Coronary artery (tissue), 2 donors: ENCODE data around the gene PTPRM.
A peak's percentile ranks its signal among the peaks of the same experiment; 100 is the strongest.

Experiments used
- DNase-seq: peaks from one replicate; pipeline ENCODE4 v3.0.0-alpha.2; 2017; ENCODE audit warnings: low spot score
- H3K27ac ChIP-seq, 2 donors: fragments of 200-600 bp; sonication (generic); one replicate each; pipeline ENCODE4 v1.5.1; 2016 to 2019
- H3K4me3 ChIP-seq: fragments of 200-600 bp; sonication (generic); 2 replicates; pipeline ENCODE4 v1.5.1; 2016; ENCODE audit warnings: mild to moderate bottlenecking, moderate library complexity
- TF ChIP-seq, protein P1 (sequence below): fragments of 200-600 bp; sonication (generic); IDR thresholded peaks from one replicate; pipeline ENCODE4 v1.5.1; 2019; ENCODE audit warnings: antibody characterized with exemption

The PTPRM gene

GRCh38 chr18:8368512-8369217 is 801.5 kb downstream of the PTPRM start:
- TF ChIP-seq, protein P1, sequence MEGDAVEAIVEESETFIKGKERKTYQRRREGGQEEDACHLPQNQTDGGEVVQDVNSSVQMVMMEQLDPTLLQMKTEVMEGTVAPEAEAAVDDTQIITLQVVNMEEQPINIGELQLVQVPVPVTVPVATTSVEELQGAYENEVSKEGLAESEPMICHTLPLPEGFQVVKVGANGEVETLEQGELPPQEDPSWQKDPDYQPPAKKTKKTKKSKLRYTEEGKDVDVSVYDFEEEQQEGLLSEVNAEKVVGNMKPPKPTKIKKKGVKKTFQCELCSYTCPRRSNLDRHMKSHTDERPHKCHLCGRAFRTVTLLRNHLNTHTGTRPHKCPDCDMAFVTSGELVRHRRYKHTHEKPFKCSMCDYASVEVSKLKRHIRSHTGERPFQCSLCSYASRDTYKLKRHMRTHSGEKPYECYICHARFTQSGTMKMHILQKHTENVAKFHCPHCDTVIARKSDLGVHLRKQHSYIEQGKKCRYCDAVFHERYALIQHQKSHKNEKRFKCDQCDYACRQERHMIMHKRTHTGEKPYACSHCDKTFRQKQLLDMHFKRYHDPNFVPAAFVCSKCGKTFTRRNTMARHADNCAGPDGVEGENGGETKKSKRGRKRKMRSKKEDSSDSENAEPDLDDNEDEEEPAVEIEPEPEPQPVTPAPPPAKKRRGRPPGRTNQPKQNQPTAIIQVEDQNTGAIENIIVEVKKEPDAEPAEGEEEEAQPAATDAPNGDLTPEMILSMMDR: no peak
- peak; percentile 7 for DNase-seq
- Histone ChIP-seq H3K4me3 (no peak overlapping the region), H3K27ac (no peak overlapping the region)

DNA sequence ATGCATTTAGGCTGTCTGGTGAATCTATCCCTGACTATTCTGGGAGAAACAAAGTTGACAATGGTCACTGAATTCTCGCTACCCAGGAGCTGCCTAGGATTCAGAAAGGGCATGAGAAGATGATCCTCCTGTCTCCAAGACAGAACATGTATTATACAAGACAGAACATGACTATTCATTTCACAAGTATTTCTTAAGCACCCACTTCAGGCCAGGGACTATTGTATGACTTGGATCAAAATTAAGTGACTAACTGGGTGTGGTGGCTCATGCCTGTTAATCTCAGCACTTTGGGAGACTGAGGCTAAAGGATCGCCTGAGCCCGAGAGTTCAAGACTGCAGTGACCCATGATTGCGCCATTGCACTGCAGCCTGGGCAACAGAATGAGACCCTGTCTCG is 806.4 kb downstream of the PTPRM start:
- Histone ChIP-seq H3K27ac (no peak overlapping the region), H3K4me3 (no peak overlapping the region)
- DNase-seq: peak; percentile 57
- TF ChIP-seq, protein P1: no peak

DNA sequence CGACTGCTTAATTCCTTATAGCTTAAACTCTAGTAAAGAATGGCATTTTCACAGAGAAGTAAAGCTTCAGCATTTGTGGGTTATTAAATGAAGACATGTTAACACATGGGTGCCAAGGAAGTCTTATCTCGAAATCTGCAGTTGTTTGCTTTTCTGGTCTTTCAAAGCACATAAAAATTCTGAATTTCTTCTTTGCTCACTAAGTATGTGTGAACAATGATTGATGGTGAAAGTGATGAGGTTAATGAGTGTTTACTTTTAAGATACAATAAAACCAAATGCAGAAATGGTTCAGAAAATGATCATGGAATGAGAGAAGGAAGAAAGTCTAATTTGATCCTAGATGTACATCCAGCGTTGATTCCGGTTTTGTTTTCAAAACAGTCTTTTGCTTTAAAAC is 807.6 kb downstream of the PTPRM start:
- H3K4me3 ChIP-seq: no peak overlapping the region
- no peak overlapping the region for H3K27ac ChIP-seq
- DNase-seq: no peak
- TF ChIP-seq, protein P1: no peak

GRCh38 chr18:8375249-8375648 is 808.1 kb downstream of the PTPRM start:
- H3K4me3 ChIP-seq: no peak overlapping the region
- H3K27ac ChIP-seq: no peak overlapping the region
- DNase-seq: peak; percentile 12
- TF ChIP-seq, protein P1: no peak

GRCh38 chr18:8376113-8376512 is 809.0 kb downstream of the PTPRM start:
- no peak overlapping the region for H3K4me3 ChIP-seq
- H3K27ac ChIP-seq: no peak overlapping the region
- peak; percentile 4 for DNase-seq
- TF ChIP-seq, protein P1: no peak

GRCh38 chr18:8379187-8379941 is 812.2 kb downstream of the PTPRM start:
- no peak for DNase-seq
- TF ChIP-seq, protein P1: no peak
- Histone ChIP-seq H3K27ac (no peak overlapping the region), H3K4me3 (no peak overlapping the region)

- Histone ChIP-seq H3K27ac (no peak overlapping the region), H3K4me3 (no peak overlapping the region)
- TF ChIP-seq, protein P1: no peak
- no peak for DNase-seq
Observed at GRCh38 chr18:8380006-8380405, 812.9 kb downstream of the PTPRM start.
